Measurements from ENCODE around the gene AFF1. TPM values are rescaled to one million over a fixed set of nuclear protein-coding genes. Genes with fewer than 3 reads are reported as not detected.

AFF1 gene
- total and polyA plus RNA-seq, 4 experiments from 2014 or later, result 13.6 to 108 (median 66.4) TPM

DNA sequence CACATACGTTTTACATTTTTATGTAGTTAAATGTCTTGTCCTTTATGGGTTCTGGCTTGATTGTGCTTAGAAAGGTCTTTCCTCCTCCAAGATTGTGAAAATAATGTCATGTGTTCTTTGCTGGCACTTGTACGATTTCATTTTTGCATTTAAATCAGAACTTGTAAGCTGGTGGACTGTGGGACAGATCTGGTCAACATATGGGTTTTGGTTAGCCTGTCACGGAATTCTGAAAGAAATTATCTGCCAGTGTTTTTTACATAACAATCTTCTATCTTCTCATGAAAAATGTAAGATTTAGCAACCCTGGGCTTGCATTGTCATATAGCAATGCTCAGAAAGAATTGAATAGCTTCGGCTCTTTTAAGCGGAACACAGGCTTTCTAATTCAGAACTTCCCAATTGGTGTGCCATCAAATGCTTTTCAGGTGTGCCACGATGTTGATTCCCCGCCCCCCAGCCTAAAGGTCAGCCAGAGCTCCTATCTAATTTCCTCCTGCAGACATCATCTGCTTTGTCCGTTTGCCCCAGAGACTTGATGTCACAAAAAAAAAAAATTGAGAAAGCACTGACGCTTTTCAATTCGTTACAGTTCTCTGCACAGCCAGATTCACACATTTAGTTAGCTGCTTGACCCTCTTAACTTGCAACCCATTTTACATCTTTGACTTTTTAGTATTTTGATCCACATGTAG, 16.2 kb downstream of the AFF1 start:
- Histone ChIP-seq H3K36me3 (ENCODE audit: insufficient read depth, low read length) (no peaks in the 10 kb centered on the region), H3K27me3 (ENCODE audit: insufficient read depth, low read length) (no peaks in the 10 kb centered on the region), H3K27ac (ENCODE audit: low read depth, low read length) (no peak overlapping the region), H3K9me3 (ENCODE audit: control insufficient read depth in 1 of 2, low read length in 2 of 2) (no peaks in the 10 kb centered on the region), H3K4me1 (ENCODE audit: insufficient read depth, low read length) (peaks cover 18% of the 10 kb centered on the region), H3K4me3 (ENCODE audit: low read length in 2 of 2) (no peak overlapping the region)
- intact Hi-C loops (cut with micrococcal nuclease), result no loop called here
- Mint-ChIP-seq H3K36me3 (peaks cover 43 to 50% of the 10 kb centered on the region in 2 donors), H3K4me1 (peaks cover 28 to 37% (median 33%) of the 10 kb centered on the region in 4 donors), H3K27ac (peak overlapping the region in 3 of 7 donors; percentile 19 to 79 (median 63)), H3K4me3 (no peak overlapping the region), H3K9me3 (peaks cover 0 to 3% (median 0%) of the 10 kb centered on the region in 8 donors), H3K27me3 (no peaks in the 10 kb centered on the region)
- no peak for DNase-seq
- ChIA-PET POLR2A (ENCODE audit: partially characterized antibody) (interaction anchor here (1.0 kb wide), 2 partner anchors 12 to 55 kb away, joined by 3 read pairs; no protein-coding TSS in a partner anchor), CTCF (ENCODE audit: partially characterized antibody) (interaction anchor here (1.0 to 2.2 kb wide), 4 partner anchors 10 to 143 kb away, joined by 3 to 6 read pairs (median 4); no protein-coding TSS in a partner anchor)

DNA sequence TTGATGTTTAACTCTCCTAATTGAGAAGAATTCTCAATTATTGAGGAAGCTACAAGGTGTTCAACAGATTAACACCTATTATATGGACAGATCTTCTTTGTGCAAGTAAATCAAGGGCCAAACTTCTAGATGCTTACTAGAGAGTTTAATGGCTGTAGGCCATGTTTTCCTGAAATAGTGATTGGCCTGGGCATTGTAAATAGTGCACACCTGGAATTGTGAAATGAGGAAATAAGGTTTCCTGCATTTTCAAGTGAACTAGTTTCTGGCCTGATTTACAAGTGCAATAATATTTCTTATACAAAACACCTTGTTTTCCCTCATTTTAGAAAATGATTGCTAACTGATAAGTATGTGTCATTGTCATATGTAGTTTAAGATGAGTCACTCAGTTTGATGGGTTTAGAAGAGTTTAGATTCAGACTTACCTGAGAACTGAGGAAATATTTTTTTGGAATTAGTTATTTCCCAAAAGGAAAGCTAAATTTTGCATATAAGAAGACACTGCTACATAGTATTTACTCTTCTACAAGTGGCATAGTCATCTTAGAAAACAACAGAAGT, 21.2 kb downstream of the AFF1 start:
- ChIA-PET POLR2A (ENCODE audit: partially characterized antibody) (no interaction called here), CTCF (ENCODE audit: partially characterized antibody) (interaction anchor here (0.8 to 1.3 kb wide), 3 partner anchors 11 to 140 kb away, joined by 3 to 4 read pairs (median 4); no protein-coding TSS in a partner anchor)
- Mint-ChIP-seq H3K27ac (no peak overlapping the region), H3K4me3 (no peak overlapping the region), H3K27me3 (no peaks in the 10 kb centered on the region), H3K9me3 (no peaks in the 10 kb centered on the region), H3K36me3 (peaks cover 55 to 58% of the 10 kb centered on the region in 2 donors), H3K4me1 (peaks cover 23 to 28% (median 26%) of the 10 kb centered on the region in 4 donors)
- Histone ChIP-seq H3K27me3 (ENCODE audit: insufficient read depth, low read length) (no peaks in the 10 kb centered on the region), H3K4me1 (ENCODE audit: insufficient read depth, low read length) (no peaks in the 10 kb centered on the region), H3K9me3 (ENCODE audit: control insufficient read depth in 1 of 2, low read length in 2 of 2) (no peaks in the 10 kb centered on the region), H3K27ac (ENCODE audit: low read depth, low read length) (no peak overlapping the region), H3K36me3 (ENCODE audit: insufficient read depth, low read length) (no peaks in the 10 kb centered on the region), H3K4me3 (ENCODE audit: low read length in 2 of 2) (no peak overlapping the region)
- intact Hi-C loops (cut with micrococcal nuclease), result loop anchor here (2.0 kb wide), 1 partner anchor 17 kb away; no protein-coding TSS in a partner anchor
- no peak for DNase-seq

DNA sequence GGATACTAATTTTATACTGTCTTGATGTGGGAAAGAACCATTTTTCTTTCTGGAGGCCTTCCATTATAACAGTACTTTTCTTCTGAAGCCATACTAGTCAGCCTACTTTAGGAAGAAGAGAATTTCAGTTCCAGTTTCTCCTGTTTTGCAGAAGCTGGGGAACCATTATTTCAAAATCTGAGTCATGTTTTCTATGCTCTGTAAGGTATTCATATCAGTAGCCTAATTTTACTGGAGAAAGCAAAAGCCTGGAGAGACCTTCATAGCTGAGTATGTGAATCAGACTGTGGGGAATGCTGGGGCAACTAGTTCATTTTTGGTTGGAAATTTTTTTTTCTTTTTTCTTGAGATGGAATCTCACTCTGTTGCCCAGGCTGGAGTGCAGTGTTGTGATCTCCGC, 22.4 kb downstream of the AFF1 start:
- H3K9me3 ChIP-seq (ENCODE audit: control insufficient read depth in 1 of 2, low read length in 2 of 2), result no peaks in the 10 kb centered on the region
- H3K4me1 ChIP-seq (ENCODE audit: insufficient read depth, low read length), result no peaks in the 10 kb centered on the region
- ChIA-PET POLR2A (ENCODE audit: partially characterized antibody) (no interaction called here), CTCF (ENCODE audit: partially characterized antibody) (interaction anchor here (1.2 to 1.3 kb wide), 2 partner anchors 12 to 49 kb away, joined by 4 read pairs; no protein-coding TSS in a partner anchor)
- no peaks in the 10 kb centered on the region for H3K36me3 ChIP-seq (ENCODE audit: insufficient read depth, low read length)
- Mint-ChIP-seq H3K4me1 (peaks cover 24 to 34% (median 28%) of the 10 kb centered on the region in 4 donors), H3K9me3 (no peaks in the 10 kb centered on the region), H3K36me3 (peaks cover 54 to 57% of the 10 kb centered on the region in 2 donors), H3K27me3 (no peaks in the 10 kb centered on the region), H3K27ac (peak overlapping the region in 2 of 7 donors; percentile 5 to 34), H3K4me3 (no peak overlapping the region)
- intact Hi-C loops (cut with micrococcal nuclease), result no loop called here
- no peak overlapping the region for H3K4me3 ChIP-seq (ENCODE audit: low read length in 2 of 2)
- no peak overlapping the region for H3K27ac ChIP-seq (ENCODE audit: low read depth, low read length)
- no peak for DNase-seq
- H3K27me3 ChIP-seq (ENCODE audit: insufficient read depth, low read length), result no peaks in the 10 kb centered on the region

DNA sequence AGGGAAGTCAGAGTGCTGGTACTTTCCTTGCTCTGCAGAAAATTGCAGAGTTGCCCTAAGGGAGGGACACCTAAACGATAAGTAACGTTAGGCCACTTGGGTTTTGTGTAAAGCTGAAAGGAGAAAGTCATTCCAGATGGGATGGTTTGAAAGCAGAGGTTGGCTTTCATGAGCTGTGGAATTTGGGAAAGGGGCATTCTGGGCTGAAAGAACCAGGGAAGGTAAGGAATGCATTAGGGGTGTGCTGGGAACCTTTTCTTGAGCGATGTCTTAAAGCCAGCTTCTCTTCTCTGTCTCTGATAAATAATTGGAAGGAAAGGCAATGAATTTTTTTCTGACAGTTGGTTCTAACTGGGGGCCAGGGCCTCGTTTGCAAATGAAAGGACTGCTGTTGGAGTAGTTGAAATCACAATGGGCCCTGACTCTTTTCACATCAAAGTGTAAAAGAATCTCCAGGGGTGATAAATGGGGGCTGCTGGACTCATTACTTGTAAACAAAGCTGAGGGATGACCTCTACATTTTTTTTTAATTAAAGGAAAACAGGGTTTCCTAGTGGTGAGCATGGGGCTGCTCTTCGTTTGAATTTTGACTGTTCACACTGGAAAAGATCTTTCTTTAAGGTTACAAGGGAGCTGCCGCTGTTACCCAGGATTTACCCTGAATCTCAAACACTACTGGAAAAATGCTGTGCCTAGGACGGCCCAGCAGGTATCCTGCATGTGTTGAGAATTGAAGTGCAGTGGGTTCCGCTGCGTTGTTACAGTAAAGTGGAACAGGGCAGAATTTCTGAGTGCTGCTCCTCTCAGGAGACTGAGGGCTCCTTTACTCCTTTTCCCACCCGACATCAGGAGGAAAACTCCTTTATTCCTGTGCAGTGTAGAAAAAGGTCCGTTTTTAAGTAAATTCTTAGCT, 25.0 kb downstream of the AFF1 start:
- peaks cover 49 to 52% of the 10 kb centered on the region in 2 donors for H3K36me3 Mint-ChIP-seq
- Histone ChIP-seq H3K9me3 (ENCODE audit: control insufficient read depth in 1 of 2, low read length in 2 of 2) (no peaks in the 10 kb centered on the region), H3K4me3 (ENCODE audit: low read length in 2 of 2) (no peak overlapping the region), H3K27me3 (ENCODE audit: insufficient read depth, low read length) (no peaks in the 10 kb centered on the region), H3K36me3 (ENCODE audit: insufficient read depth, low read length) (no peaks in the 10 kb centered on the region), H3K4me1 (ENCODE audit: insufficient read depth, low read length) (peaks cover 1% of the 10 kb centered on the region), H3K27ac (ENCODE audit: low read depth, low read length) (no peak overlapping the region)
- POLR2A ChIA-PET (ENCODE audit: partially characterized antibody), result interaction anchor here (1.1 to 2.2 kb wide), 4 partner anchors 9 to 46 kb away, joined by 3 to 8 read pairs (median 4); no protein-coding TSS in a partner anchor
- no peak overlapping the region for H3K4me3 Mint-ChIP-seq
- H3K27ac Mint-ChIP-seq, result peak overlapping the region in 2 of 7 donors; percentile 25 to 42
- no peaks in the 10 kb centered on the region for H3K9me3 Mint-ChIP-seq
- H3K4me1 Mint-ChIP-seq, result peaks cover 30 to 38% (median 35%) of the 10 kb centered on the region in 4 donors
- no peaks in the 10 kb centered on the region for H3K27me3 Mint-ChIP-seq
- intact Hi-C loops (cut with micrococcal nuclease), result no loop called here
- CTCF ChIA-PET (ENCODE audit: partially characterized antibody), result interaction anchor here (0.9 to 1.7 kb wide), 5 partner anchors 11 to 190 kb away, joined by 3 to 4 read pairs (median 3); no protein-coding TSS in a partner anchor
- DNase-seq, result no peak

DNA sequence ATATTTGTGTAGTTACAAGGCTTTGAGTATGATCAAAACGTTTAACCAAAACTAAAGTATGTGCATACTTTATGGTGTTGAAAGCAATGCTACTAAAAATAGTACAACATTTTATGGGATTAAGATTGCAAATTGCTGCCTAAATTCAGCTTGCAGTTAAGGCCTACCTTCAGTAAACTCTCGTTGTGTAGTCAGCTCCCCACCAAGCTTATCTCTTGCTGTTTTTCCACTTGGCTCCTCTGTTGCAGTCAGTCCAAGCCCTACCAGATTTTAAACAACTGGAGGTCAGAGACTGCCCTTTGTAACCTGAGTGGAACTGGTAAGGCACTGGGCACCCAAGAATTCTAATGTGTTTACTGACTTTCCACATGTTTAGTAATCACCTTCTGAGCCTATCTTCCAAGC, 25.7 kb downstream of the AFF1 start:
- Histone ChIP-seq H3K9me3 (ENCODE audit: control insufficient read depth in 1 of 2, low read length in 2 of 2) (no peaks in the 10 kb centered on the region), H3K27me3 (ENCODE audit: insufficient read depth, low read length) (no peaks in the 10 kb centered on the region), H3K4me3 (ENCODE audit: low read length in 2 of 2) (no peak overlapping the region), H3K36me3 (ENCODE audit: insufficient read depth, low read length) (no peaks in the 10 kb centered on the region), H3K4me1 (ENCODE audit: insufficient read depth, low read length) (peaks cover 7% of the 10 kb centered on the region), H3K27ac (ENCODE audit: low read depth, low read length) (no peak overlapping the region)
- DNase-seq, result no peak
- Mint-ChIP-seq H3K27me3 (no peaks in the 10 kb centered on the region), H3K9me3 (no peaks in the 10 kb centered on the region), H3K4me1 (peaks cover 29 to 40% (median 33%) of the 10 kb centered on the region in 4 donors), H3K4me3 (no peak overlapping the region), H3K36me3 (peaks cover 43 to 46% of the 10 kb centered on the region in 2 donors), H3K27ac (peak overlapping the region in 4 of 7 donors; percentile 35 to 52 (median 44))
- CTCF ChIA-PET (ENCODE audit: partially characterized antibody), result interaction anchor here (0.6 to 1.7 kb wide), 5 partner anchors 11 to 190 kb away, joined by 3 to 4 read pairs (median 3); no protein-coding TSS in a partner anchor
- POLR2A ChIA-PET (ENCODE audit: partially characterized antibody), result interaction anchor here (0.8 to 2.2 kb wide), 5 partner anchors 8 to 46 kb away, joined by 3 to 8 read pairs (median 3); no protein-coding TSS in a partner anchor
- intact Hi-C loops (cut with micrococcal nuclease), result no loop called here

DNA sequence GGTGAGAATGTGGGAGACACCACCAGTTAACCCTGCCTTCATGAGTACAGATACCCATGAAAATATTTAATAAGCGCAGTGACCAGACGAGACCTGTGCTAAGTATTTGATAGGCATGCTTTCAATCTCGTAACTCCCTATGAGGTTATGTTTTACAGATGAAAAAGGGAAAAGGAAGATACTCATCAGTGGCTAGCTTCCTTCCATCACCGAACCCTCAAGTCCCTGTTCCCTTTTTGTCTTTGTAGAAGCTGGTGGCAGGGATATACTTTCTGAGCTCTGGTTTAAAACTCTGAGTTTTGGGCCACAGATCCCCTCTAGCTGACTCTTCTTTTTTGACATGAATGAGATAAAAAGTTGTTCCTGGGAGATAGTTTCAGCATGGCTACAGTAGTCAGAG, 26.3 kb downstream of the AFF1 start:
- peaks cover 12% of the 10 kb centered on the region for H3K4me1 ChIP-seq (ENCODE audit: insufficient read depth, low read length)
- H3K4me3 Mint-ChIP-seq, result no peak overlapping the region
- POLR2A ChIA-PET (ENCODE audit: partially characterized antibody), result interaction anchor here (0.8 to 2.2 kb wide), 3 partner anchors 22 to 45 kb away, joined by 3 to 8 read pairs (median 3); no protein-coding TSS in a partner anchor

More for the DNA sequence above, 26.3 kb downstream of the AFF1 start:
- H3K27me3 Mint-ChIP-seq, result no peaks in the 10 kb centered on the region
- peak overlapping the region in 3 of 7 donors; percentile 12 to 52 (median 19) for H3K27ac Mint-ChIP-seq
- H3K36me3 Mint-ChIP-seq, result peaks cover 38 to 44% of the 10 kb centered on the region in 2 donors
- H3K9me3 Mint-ChIP-seq, result no peaks in the 10 kb centered on the region
- no peaks in the 10 kb centered on the region for H3K9me3 ChIP-seq (ENCODE audit: control insufficient read depth in 1 of 2, low read length in 2 of 2)
- H3K27ac ChIP-seq (ENCODE audit: low read depth, low read length), result no peak overlapping the region
- no peaks in the 10 kb centered on the region for H3K36me3 ChIP-seq (ENCODE audit: insufficient read depth, low read length)
- intact Hi-C loops (cut with micrococcal nuclease), result no loop called here
- H3K4me3 ChIP-seq (ENCODE audit: low read length in 2 of 2), result no peak overlapping the region
- H3K27me3 ChIP-seq (ENCODE audit: insufficient read depth, low read length), result no peaks in the 10 kb centered on the region
- peaks cover 28 to 40% (median 31%) of the 10 kb centered on the region in 4 donors for H3K4me1 Mint-ChIP-seq
- no peak for DNase-seq
- CTCF ChIA-PET (ENCODE audit: partially characterized antibody), result interaction anchor here (0.6 to 1.0 kb wide), 2 partner anchors 11 to 39 kb away, joined by 3 read pairs; no protein-coding TSS in a partner anchor
